K562 (cell line): ENCODE measurements around the gene LMTK2. TPM values are rescaled to one million over a fixed set of nuclear protein-coding genes. Genes with fewer than 3 reads are reported as not detected.

Experiments used
- ATAC-seq: fragments of 200-7000 bp; cut with Tn5 transposase; 3 replicates; pipeline ENCODE4 v1.9.1; 2020; ENCODE audit warnings: moderate library complexity
- BruUV-seq: library from RNA; stranded (reverse); fragments of 400-500 nt; replicated peaks from 2 replicates; lab custom pipeline; 2021; lab: Mats Ljungman, UMichigan
- CTCF ChIA-PET: fragments of 300-600 bp; formaldehyde crosslinking; extraction: SDS; loops from one replicate; lab custom pipeline; 2021; ENCODE audit warnings: low intra/inter-chr PET ratio; lab: Yijun Ruan, JAX
- POLR2A ChIA-PET: fragments of 300-600, 350-650 bp; sonication (Branson Sonifier 250); formaldehyde crosslinking; extraction: SDS; loops from one replicate; lab custom pipeline; 2021; ENCODE audit warnings: antibody characterized with exemption, inconsistent platforms; lab: Yijun Ruan, JAX
- DNase-seq, 4 experiments: peaks; one replicate each; pipeline versions ENCODE4 v3.0.0 to v3.0.0-alpha.2; 2011 to 2018; ENCODE audit warnings: low spot score in 3 of 4, mixed read lengths in 3 of 4; ENCODE audit errors: extremely low read depth in 1 of 4
- FAIRE-seq: peaks from 2 replicates; lab custom pipeline; 2011; peaks lifted over from hg19 to GRCh38; lab: Jason Lieb, UNC
- H2AFZ ChIP-seq: 2 replicates; pipeline ENCODE4 v1.6.0; 2011; ENCODE audit warnings: low read depth, low read length, control low read depth, inconsistent platforms
- H3K27ac ChIP-seq: fragments of 200-600 bp; 3 replicates; pipeline ENCODE4 v1.8.0; 2011; ENCODE audit warnings: low read depth, mild to moderate bottlenecking, control low read depth, inconsistent platforms, low read length, moderate library complexity, mixed read lengths; ENCODE audit errors: extremely low read depth
- H3K27me3 ChIP-seq, 2 experiments: fragments of 300-600 bp in 1 of 2; 2 replicates in 1 of 2; 3 replicates in 1 of 2; pipeline versions ENCODE4 v1.6.0 to v1.8.0; 2011; ENCODE audit warnings: inconsistent platforms in 2 of 2, low read length in 2 of 2, mild to moderate bottlenecking in 1 of 2, mixed read lengths in 1 of 2, moderate library complexity in 1 of 2; ENCODE audit not compliant: control insufficient read depth in 2 of 2, insufficient read depth in 2 of 2
- H3K36me3 ChIP-seq: fragments of 300-600 bp; 3 replicates; pipeline ENCODE4 v1.8.0; 2011; ENCODE audit warnings: mild to moderate bottlenecking, low read length, inconsistent platforms; ENCODE audit not compliant: control insufficient read depth, insufficient read depth
- H3K4me1 ChIP-seq, 2 experiments: fragments of 200-600 bp in 1 of 2; replicated peaks in 1 of 2; 2 replicates in 1 of 2; 3 replicates in 1 of 2; pipeline versions ENCODE4 v1.5.1 to v1.8.0; 2011; ENCODE audit warnings: inconsistent platforms in 2 of 2, low read length in 2 of 2, mild to moderate bottlenecking in 1 of 2, mixed read lengths in 1 of 2, moderate library complexity in 1 of 2; ENCODE audit not compliant: control insufficient read depth in 2 of 2, insufficient read depth in 2 of 2
- H3K4me2 ChIP-seq: 2 replicates; pipeline ENCODE4 v1.6.1; 2011; ENCODE audit warnings: low read length, control low read depth, inconsistent platforms, mixed read lengths; ENCODE audit not compliant: insufficient read depth
- H3K4me3 ChIP-seq: fragments of 200-600 bp; sonication (generic), shearing (Covaris generic); 2 replicates; pipeline ENCODE4 v1.5.1; 2016; ENCODE audit warnings: control low read depth, inconsistent platforms
- H3K79me2 ChIP-seq: fragments of 200-600 bp; 3 replicates; pipeline ENCODE4 v1.8.0; 2011; ENCODE audit warnings: low read length, inconsistent platforms; ENCODE audit not compliant: control insufficient read depth, insufficient read depth
- H3K9ac ChIP-seq, 2 experiments: 2 replicates each; pipeline versions ENCODE4 v1.6.0 to v1.6.1; 2011; ENCODE audit warnings: low read depth in 2 of 2, low read length in 2 of 2, control low read depth in 1 of 2, inconsistent platforms in 1 of 2, mild to moderate bottlenecking in 1 of 2, mixed read lengths in 1 of 2; ENCODE audit not compliant: insufficient read depth in 1 of 2
- H3K9me1 ChIP-seq: one replicate; pipeline ENCODE4 v1.6.0; 2011; ENCODE audit warnings: inconsistent platforms, mild to moderate bottlenecking, low read length, moderate library complexity; ENCODE audit not compliant: control insufficient read depth, insufficient read depth
- H3K9me3 ChIP-seq: replicated peaks from 2 replicates; pipeline ENCODE4 v1.5.1; 2011; ENCODE audit warnings: low read depth, low read length, inconsistent platforms; ENCODE audit not compliant: control insufficient read depth, insufficient read depth
- H4K20me1 ChIP-seq: replicated peaks from 2 replicates; pipeline ENCODE4 v1.6.1; 2011; ENCODE audit warnings: low read length, inconsistent platforms, mixed read lengths; ENCODE audit not compliant: control insufficient read depth, insufficient read depth
- DPF2 ChIP-seq: fragments of 450-650 bp; IDR thresholded peaks from 2 replicates; pipeline ENCODE4 v1.6.1; 2016
- GABPA ChIP-seq: fragments of 200-800 bp; sonication (Bioruptor generic); conservative IDR thresholded peaks from 2 replicates; pipeline ENCODE4 v1.6.1; 2016; ENCODE audit warnings: low read depth, missing genetic modification characterization, missing compliant biosample characterization
- GTF2F1 ChIP-seq: IDR thresholded peaks from 2 replicates; pipeline ENCODE4 v1.6.1; 2011; ENCODE audit warnings: low read depth, low read length, improper control_type of control experiment
- HMG20B ChIP-seq: fragments of 250-450 bp; sonication (Bioruptor Pico); IDR thresholded peaks from 2 replicates; pipeline ENCODE4 v1.5.0; 2021; ENCODE audit warnings: mild to moderate bottlenecking
- JUNB ChIP-seq: fragments of 450-650 bp; formaldehyde crosslinking; conservative IDR thresholded peaks from 2 replicates; pipeline ENCODE4 v1.4.0; 2020; ENCODE audit warnings: mild to moderate bottlenecking
- KHSRP ChIP-seq: fragments of 450-650 bp; IDR thresholded peaks from 2 replicates; pipeline ENCODE4 v1.6.1; 2017
- MBD2 ChIP-seq: sonication (generic); IDR thresholded peaks from 2 replicates; pipeline ENCODE4 v1.6.1; 2016; ENCODE audit warnings: low read depth, borderline replicate concordance
- SPI1 ChIP-seq: IDR thresholded peaks from 2 replicates; pipeline ENCODE4 v1.6.1; 2011; ENCODE audit warnings: low read depth, low read length, control low read depth, borderline replicate concordance
- TRIM24 ChIP-seq, 2 experiments: fragments of 450-650 bp; IDR thresholded peaks; 2 replicates each; pipeline ENCODE4 v1.6.1; 2016
- ZNF165 ChIP-seq: fragments of 250-450 bp; sonication (Bioruptor Pico); IDR thresholded peaks from 2 replicates; pipeline ENCODE4 v1.4.0; 2020; ENCODE audit warnings: borderline replicate concordance
- ZNF23 ChIP-seq: fragments of 250-450 bp; sonication (Bioruptor Pico); IDR thresholded peaks from 2 replicates; pipeline ENCODE4 v1.4.0; 2020; ENCODE audit warnings: mild to moderate bottlenecking
- ZNF75A ChIP-seq: fragments of 450-650 bp; formaldehyde crosslinking; IDR thresholded peaks from 2 replicates; pipeline ENCODE4 v1.4.0; 2020; ENCODE audit warnings: mild to moderate bottlenecking
- ZNF764 ChIP-seq: fragments of 250-450 bp; sonication (Bioruptor Pico); IDR thresholded peaks from 2 replicates; pipeline ENCODE4 v1.4.0; 2020; ENCODE audit warnings: low read depth, mild to moderate bottlenecking, moderate library complexity
- WGBS: fragments of 100-300 bp; shearing (Covaris generic); methylation state at CpG from one replicate; pipeline ENCODE4 v1.1.6; 2016; ENCODE audit warnings: low coverage, mixed read lengths; ENCODE audit not compliant: insufficient coverage; ENCODE audit errors: missing lambda C conversion rate; 5-methylcytosine and 5-hydroxymethylcytosine counted together
- in situ Hi-C: fragments of 300-500 bp; cut with MboI; formaldehyde crosslinking; loops from 4 replicates; pipeline ENCODE4 v1.15.0; 2018; ENCODE audit warnings: inconsistent platforms, mixed read lengths
- intact Hi-C: fragments of 100-400 bp; cut with micrococcal nuclease; formaldehyde crosslinking; loops from 2 replicates; pipeline ENCODE4 v1.14.2; 2022
- polyA plus RNA-seq, 8 experiments: library from polyadenylated mRNA; depleted of rRNA in 4 of 8; stranded (reverse) in 5 of 8; unstranded in 3 of 8; fragments of >200 nt; fragmentation: Nextera tagmentation in 2 of 8; fragmentation: Illumina TruSeq in 1 of 8; extraction: Ambion mirVana in 2 of 8; extraction: Trizol in 1 of 8; gene quantifications; 2 replicates each; pipeline versions ENCODE4 v1.2.1 to v1.2.3, GENCODE V29; 2011 to 2014; ENCODE audit warnings: inconsistent platforms in 1 of 8, missing spikeins in 1 of 8
- total RNA-seq, 7 experiments: library from RNA; depleted of rRNA in 6 of 7; stranded (reverse); fragments of >200 nt in 6 of 7; fragmentation: Illumina TruSeq in 2 of 7; extraction: Trizol in 2 of 7; gene quantifications; 2 replicates each; pipeline versions ENCODE4 v1.2.1 to v1.2.3, GENCODE V29; 2011 to 2021; ENCODE audit warnings: low replicate concordance in 1 of 7
- TF ChIP-seq, protein P1 (sequence below): fragments of 250-450 bp; sonication (Bioruptor Pico); IDR thresholded peaks from 2 replicates; pipeline ENCODE4 v1.5.0; 2021
- TF ChIP-seq, protein P2 (sequence below), 2 experiments: fragments of 450-650 bp in 1 of 2; sonication (generic) in 1 of 2; formaldehyde crosslinking; conservative IDR thresholded peaks; 2 replicates each; pipeline versions ENCODE4 v1.4.0 to v1.8.1; 2020 to 2022; ENCODE audit warnings: mild to moderate bottlenecking in 1 of 2, missing genetic modification reagents in 1 of 2
- TF ChIP-seq, protein P3 (sequence below): fragments of 450-650 bp; IDR thresholded peaks from 2 replicates; pipeline ENCODE4 v1.6.1; 2016; ENCODE audit warnings: missing biosample characterization, missing genetic modification characterization
- TF ChIP-seq, protein P4 (sequence below): fragments of 450-650 bp; formaldehyde crosslinking; IDR thresholded peaks from 2 replicates; pipeline ENCODE4 v1.4.0; 2020; ENCODE audit warnings: mild to moderate bottlenecking, moderate library complexity

Gene LMTK2
- total and polyA plus RNA-seq, 9 of the 15 experiments (the other 6 are each of a cell fraction or from before 2014, with no cell fraction given): 0.78 to 16.4 (median 6.3) TPM

DNA sequence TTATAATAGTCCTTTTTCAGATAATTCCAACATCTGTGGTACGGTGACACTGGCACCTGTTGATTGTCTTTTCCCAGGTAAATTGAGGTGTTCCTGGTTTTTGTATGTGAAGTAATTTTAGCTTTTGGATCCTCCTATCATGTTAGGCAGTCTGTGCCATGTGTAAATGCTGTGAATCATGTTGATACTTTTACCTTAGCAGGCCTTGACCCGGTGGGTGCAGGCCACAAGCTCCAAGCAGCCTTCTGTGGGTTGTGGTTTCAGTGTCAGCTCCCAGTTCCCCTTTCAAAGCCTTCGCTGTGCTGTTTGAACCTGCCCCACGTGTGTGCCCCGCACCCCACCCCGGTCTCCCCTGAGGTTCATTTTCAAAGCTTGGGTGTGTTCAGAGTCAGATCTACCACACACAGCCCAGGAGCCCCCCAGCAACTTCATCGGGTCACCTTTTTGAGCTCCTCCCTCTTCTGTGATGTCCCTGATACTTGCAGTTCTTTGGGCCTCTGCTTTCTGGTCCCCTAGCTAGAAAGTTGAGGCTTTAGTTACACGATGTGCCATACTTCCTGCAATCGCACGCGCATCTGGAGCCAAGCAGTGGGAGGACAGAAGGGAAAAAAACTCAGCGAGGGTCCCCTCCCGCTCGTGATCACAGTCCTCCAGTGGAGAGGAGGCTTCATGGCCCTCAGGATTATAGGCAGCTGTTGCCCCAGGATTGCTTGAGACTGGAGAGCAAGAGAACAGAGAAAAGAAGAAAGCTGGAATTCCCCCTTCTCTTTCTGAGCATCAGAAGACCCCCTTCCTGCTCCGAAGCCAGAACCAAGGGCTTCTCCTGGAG lies 95.9 kb downstream of the LMTK2 start (continued):
- no peak for TF ChIP-seq HMG20B
- TF ChIP-seq, protein P1, sequence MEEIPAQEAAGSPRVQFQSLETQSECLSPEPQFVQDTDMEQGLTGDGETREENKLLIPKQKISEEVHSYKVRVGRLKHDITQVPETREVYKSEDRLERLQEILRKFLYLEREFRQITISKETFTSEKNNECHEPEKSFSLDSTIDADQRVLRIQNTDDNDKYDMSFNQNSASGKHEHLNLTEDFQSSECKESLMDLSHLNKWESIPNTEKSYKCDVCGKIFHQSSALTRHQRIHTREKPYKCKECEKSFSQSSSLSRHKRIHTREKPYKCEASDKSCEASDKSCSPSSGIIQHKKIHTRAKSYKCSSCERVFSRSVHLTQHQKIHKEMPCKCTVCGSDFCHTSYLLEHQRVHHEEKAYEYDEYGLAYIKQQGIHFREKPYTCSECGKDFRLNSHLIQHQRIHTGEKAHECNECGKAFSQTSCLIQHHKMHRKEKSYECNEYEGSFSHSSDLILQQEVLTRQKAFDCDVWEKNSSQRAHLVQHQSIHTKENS (CRISPR knock-in tag): no peak
- TF ChIP-seq ZNF764 (CRISPR knock-in tag): no peak
- TF ChIP-seq TRIM24 (IDR thresholded peaks at IDR 0.05): no peak
- peak; percentile 83 for TF ChIP-seq SPI1

DNA sequence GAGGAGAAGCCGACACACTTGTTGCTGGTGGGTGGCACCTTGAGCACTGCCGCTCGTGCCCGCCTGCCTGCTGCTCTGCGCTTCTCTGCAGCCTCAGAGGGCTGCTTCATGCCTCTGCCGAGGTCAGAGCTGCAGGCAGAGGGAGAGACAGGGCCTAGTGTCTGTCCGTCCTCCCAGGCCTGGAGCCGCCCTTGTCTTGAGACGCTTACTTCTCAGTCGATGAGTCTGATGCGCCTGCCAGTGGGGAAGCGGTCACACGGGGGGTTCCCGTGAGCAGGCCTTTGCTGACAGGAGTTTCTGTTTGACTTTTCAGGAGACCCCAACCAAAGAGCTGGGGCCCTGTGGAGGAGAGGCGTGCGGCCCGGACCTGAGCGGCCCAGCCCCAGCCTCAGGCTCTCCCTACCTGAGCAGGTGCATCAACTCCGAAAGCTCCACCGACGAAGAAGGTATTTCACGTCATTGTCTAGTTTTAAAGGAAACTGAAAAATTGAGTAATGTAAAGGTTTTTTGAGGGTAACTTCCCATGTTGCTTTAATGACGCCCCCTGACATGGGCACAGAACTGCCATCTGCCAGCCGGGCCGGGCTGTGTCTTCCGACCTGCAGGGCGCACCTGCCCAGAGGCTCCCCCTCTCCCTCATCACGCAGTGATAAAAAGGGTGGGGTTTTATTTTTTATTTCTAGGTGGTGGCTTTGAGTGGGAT lies 96.8 kb downstream of the LMTK2 start:
- ATAC-seq: no peak
- Histone ChIP-seq H3K4me3 (no peak overlapping the region), H3K79me2 (no peaks in the 10 kb centered on the region), H3K36me3 (peaks cover 38% of the 10 kb centered on the region; the same call in 1 of the 3 replicates), H3K27me3 (no peaks in the 10 kb centered on the region), H3K9ac (peak overlapping the region in 1 of 2 experiments; percentile 2; a peak in 1 of 4 replicates), H2AFZ (no peak overlapping the region), H3K4me2 (no peak overlapping the region), H3K9me3 (no peaks in the 10 kb centered on the region), H3K4me1 (peaks cover 0 to 23% of the 10 kb centered on the region in 2 experiments; a peak in 2 of 5 replicates), H3K9me1 (no peaks in the 10 kb centered on the region), H3K27ac (no peak overlapping the region), H4K20me1 (no peaks in the 10 kb centered on the region)
- ChIA-PET POLR2A (no interaction called here), CTCF (no interaction called here)
- intact Hi-C loops (no loop called here), in situ Hi-C loops (no loop called here)
- WGBS: 93% methylated on average over 23 of the region's 28 CpGs
- no peak for DNase-seq
- FAIRE-seq: no peak
- no TSS peak for BruUV-seq
- TF ChIP-seq JUNB (CRISPR knock-in tag) (no peak), GTF2F1 (no peak), MBD2 (no peak), DPF2 (no peak), ZNF23 (CRISPR knock-in tag) (no peak), ZNF75A (CRISPR knock-in tag) (no peak), GABPA (tag) (no peak), KHSRP (no peak), ZNF165 (no peak)
- TF ChIP-seq, protein P2, sequence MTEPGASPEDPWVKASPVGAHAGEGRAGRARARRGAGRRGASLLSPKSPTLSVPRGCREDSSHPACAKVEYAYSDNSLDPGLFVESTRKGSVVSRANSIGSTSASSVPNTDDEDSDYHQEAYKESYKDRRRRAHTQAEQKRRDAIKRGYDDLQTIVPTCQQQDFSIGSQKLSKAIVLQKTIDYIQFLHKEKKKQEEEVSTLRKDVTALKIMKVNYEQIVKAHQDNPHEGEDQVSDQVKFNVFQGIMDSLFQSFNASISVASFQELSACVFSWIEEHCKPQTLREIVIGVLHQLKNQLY (CRISPR knock-in tag; conservative IDR thresholded peaks at IDR 0.05): no peak
- TF ChIP-seq, protein P3, sequence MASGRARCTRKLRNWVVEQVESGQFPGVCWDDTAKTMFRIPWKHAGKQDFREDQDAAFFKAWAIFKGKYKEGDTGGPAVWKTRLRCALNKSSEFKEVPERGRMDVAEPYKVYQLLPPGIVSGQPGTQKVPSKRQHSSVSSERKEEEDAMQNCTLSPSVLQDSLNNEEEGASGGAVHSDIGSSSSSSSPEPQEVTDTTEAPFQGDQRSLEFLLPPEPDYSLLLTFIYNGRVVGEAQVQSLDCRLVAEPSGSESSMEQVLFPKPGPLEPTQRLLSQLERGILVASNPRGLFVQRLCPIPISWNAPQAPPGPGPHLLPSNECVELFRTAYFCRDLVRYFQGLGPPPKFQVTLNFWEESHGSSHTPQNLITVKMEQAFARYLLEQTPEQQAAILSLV (tag): no peak
- TF ChIP-seq, protein P4, sequence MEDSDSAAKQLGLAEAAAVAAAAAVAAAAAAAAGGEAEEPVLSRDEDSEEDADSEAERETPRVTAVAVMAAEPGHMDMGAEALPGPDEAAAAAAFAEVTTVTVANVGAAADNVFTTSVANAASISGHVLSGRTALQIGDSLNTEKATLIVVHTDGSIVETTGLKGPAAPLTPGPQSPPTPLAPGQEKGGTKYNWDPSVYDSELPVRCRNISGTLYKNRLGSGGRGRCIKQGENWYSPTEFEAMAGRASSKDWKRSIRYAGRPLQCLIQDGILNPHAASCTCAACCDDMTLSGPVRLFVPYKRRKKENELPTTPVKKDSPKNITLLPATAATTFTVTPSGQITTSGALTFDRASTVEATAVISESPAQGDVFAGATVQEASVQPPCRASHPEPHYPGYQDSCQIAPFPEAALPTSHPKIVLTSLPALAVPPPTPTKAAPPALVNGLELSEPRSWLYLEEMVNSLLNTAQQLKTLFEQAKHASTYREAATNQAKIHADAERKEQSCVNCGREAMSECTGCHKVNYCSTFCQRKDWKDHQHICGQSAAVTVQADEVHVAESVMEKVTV (CRISPR knock-in tag): no peak
